ENCODE results near the gene DLG2.
"Not testable (repeated sequence)": the region's sequence is repeated elsewhere in the genome, so short reads cannot be mapped to it uniquely, and the experiment has no call there.

DLG2 gene

GRCh38 chr11:84819128-84819527 lies 808.0 kb downstream of the DLG2 start:
- no peak for DNase-seq

- DNase-seq = no peak
These were observed 809.1 kb downstream of the DLG2 start for GRCh38 chr11:84817998-84818397.

- no peak for DNase-seq
These were observed 814.6 kb downstream of the DLG2 start for GRCh38 chr11:84812471-84812969.

GRCh38 chr11:84806354-84806753 lies 820.8 kb downstream of the DLG2 start:
- no peak for DNase-seq

- no peak for DNase-seq
These were observed 823.1 kb downstream of the DLG2 start for GRCh38 chr11:84804041-84804440.

GRCh38 chr11:84800755-84801346 lies 826.3 kb downstream of the DLG2 start:
- DNase-seq = peak in 1 of 2 experiments; percentile 28

- DNase-seq = no peak
These were observed 828.0 kb downstream of the DLG2 start for GRCh38 chr11:84799112-84799511.

GRCh38 chr11:84795698-84796097 lies 831.4 kb downstream of the DLG2 start:
- no peak for DNase-seq

GRCh38 chr11:84794663-84795443 lies 832.3 kb downstream of the DLG2 start:
- DNase-seq = no peak

GRCh38 chr11:84793318-84793717 lies 833.8 kb downstream of the DLG2 start:
- DNase-seq = no peak

- DNase-seq = no peak
These were observed 836.2 kb downstream of the DLG2 start for GRCh38 chr11:84790849-84791427.

- DNase-seq = no peak
These were observed 838.9 kb downstream of the DLG2 start for GRCh38 chr11:84788220-84788619.

GRCh38 chr11:84784158-84784557 lies 843.0 kb downstream of the DLG2 start:
- DNase-seq = not testable (repeated sequence)

- peak; percentile 30 to 44 for DNase-seq
These were observed 846.4 kb downstream of the DLG2 start for GRCh38 chr11:84780689-84781293.

- no peak for DNase-seq
These were observed 851.6 kb downstream of the DLG2 start for GRCh38 chr11:84775503-84775902.

GRCh38 chr11:84763931-84764330 lies 863.2 kb downstream of the DLG2 start:
- DNase-seq = no peak

GRCh38 chr11:84757711-84758110 lies 869.4 kb downstream of the DLG2 start:
- no peak for DNase-seq

GRCh38 chr11:84751371-84751770 lies 875.8 kb downstream of the DLG2 start:
- no peak for DNase-seq

GRCh38 chr11:84747871-84748270 lies 879.3 kb downstream of the DLG2 start:
- DNase-seq = no peak

GRCh38 chr11:84740050-84740449 lies 887.1 kb downstream of the DLG2 start:
- no peak for DNase-seq

- no peak for DNase-seq
These were observed 902.9 kb downstream of the DLG2 start for GRCh38 chr11:84724256-84724655.

GRCh38 chr11:84722583-84723108 lies 904.5 kb downstream of the DLG2 start:
- peak in 1 of 2 experiments; percentile 7 for DNase-seq

GRCh38 chr11:84721561-84721961 lies 905.6 kb downstream of the DLG2 start:
- peak in 1 of 2 experiments; percentile 8 for DNase-seq
